Measurements from ENCODE around the gene DPH1. TPM values are rescaled to one million over a fixed set of nuclear protein-coding genes. Genes with fewer than 3 reads are reported as not detected.

The DPH1 gene
- total RNA-seq, 6 donors from 2014 or later: 28.8 to 129 (median 45.1) TPM

GRCh38 chr17:2015314-2015713, 14.6 kb upstream of the DPH1 start:
- DNase-seq (peak in 1 of 2 donors; percentile 70), ATAC-seq (ENCODE audit: low FRiP score in 2 of 2) (no peak)
- 87 to 90% methylated on average over 14 of the region's 14 CpGs for WGBS, 2 donors
- no peaks in the 10 kb centered on the region for H3K36me3 ChIP-seq
- peaks cover 11 to 34% (median 15%) of the 10 kb centered on the region in 4 donors for H3K4me1 ChIP-seq
- TF ChIP-seq EP300 (IDR thresholded peaks at IDR 0.05) (no peak), POLR2AphosphoS5 (IDR thresholded peaks at IDR 0.05) (no peak), CTCF (IDR thresholded peaks at IDR 0.05) (no peak), POLR2A (IDR thresholded peaks at IDR 0.05) (no peak)
- no peak overlapping the region for H3K4me3 ChIP-seq
- H3K27ac ChIP-seq: no peak overlapping the region
- H3K27me3 ChIP-seq: no peaks in the 10 kb centered on the region
- no peaks in the 10 kb centered on the region for H3K9me3 ChIP-seq

DNA sequence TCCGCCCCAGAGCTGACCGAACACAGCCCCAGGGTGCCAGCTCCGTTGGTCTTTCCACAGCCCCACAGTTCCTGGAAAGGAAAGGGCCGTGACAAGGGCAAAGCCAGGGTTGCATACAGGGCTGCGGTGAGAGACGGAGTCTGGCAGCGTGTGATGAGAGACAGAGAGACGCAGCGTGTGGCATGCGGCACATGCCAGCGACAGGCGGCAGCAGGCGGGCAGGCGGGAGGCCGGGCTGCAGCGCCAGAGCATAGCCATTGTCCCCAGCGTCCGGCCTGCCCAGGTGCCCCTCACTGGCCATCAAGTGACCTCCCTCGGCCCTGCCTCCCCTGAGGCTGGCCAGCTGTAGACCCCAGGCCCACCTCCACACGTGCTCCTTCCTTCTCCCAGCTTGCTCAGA, 13.5 kb upstream of the DPH1 start:
- peak in 1 of 2 donors; percentile 59 for DNase-seq

DNA sequence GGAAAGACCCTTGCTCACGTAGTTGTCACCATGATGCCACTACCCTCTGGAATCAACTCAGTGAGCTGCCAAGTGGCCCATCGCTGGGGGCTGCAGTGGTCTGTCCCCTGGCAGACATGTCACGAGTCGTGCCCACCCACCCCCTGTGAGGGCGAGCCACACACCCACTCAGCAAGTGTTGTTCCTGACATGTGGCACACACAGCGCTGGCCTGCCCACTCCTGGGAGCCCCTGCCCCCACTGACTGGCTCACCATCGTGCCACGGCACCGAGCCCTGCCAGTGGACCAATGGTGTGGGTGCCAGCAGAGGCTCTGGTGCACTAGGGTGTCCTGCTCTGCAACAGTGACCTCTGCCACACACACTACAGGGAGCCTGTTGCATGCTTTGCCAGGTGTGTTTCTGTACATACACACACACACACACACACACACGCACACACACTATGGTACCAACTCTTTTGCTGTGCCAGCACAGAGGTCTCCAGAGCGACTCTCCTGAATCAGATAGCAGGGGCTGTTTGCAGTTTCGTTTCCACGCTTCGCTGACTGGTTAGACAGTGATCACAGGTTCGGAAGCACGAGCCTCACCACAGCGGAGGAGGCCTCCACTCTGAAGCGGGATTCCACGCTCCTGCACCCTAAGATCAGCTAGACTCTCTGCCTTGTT, 12.5 kb upstream of the DPH1 start:
- Histone ChIP-seq H3K36me3 (no peaks in the 10 kb centered on the region), H3K27me3 (no peaks in the 10 kb centered on the region), H3K27ac (no peak overlapping the region), H3K4me1 (peaks cover 0 to 28% (median 4%) of the 10 kb centered on the region in 4 donors), H3K9me3 (no peaks in the 10 kb centered on the region), H3K4me3 (no peak overlapping the region)
- 93 to 95% methylated on average over 15 to 19 of the region's 19 CpGs for WGBS, 2 donors
- ATAC-seq (ENCODE audit: low FRiP score in 2 of 2): no peak
- DNase-seq: peak in 1 of 2 donors; percentile 69
- no peak for TF ChIP-seq POLR2AphosphoS5 (IDR thresholded peaks at IDR 0.05)
- no peak for TF ChIP-seq POLR2A (IDR thresholded peaks at IDR 0.05)
- TF ChIP-seq CTCF (IDR thresholded peaks at IDR 0.05): no peak
- TF ChIP-seq EP300 (IDR thresholded peaks at IDR 0.05): no peak

More for the DNA sequence above, 13.5 kb upstream of the DPH1 start:
- H3K27me3 ChIP-seq: no peaks in the 10 kb centered on the region
- H3K27ac ChIP-seq: no peak overlapping the region
- H3K4me3 ChIP-seq: no peak overlapping the region
- WGBS, 2 donors: 90 to 93% methylated on average over 10 to 20 of the region's 20 CpGs
- no peak for TF ChIP-seq CTCF (IDR thresholded peaks at IDR 0.05)
- TF ChIP-seq POLR2AphosphoS5 (IDR thresholded peaks at IDR 0.05): no peak
- TF ChIP-seq EP300 (IDR thresholded peaks at IDR 0.05): no peak
- TF ChIP-seq POLR2A (IDR thresholded peaks at IDR 0.05): no peak
- peaks cover 9 to 34% (median 11%) of the 10 kb centered on the region in 4 donors for H3K4me1 ChIP-seq
- H3K36me3 ChIP-seq: no peaks in the 10 kb centered on the region
- ATAC-seq (ENCODE audit: low FRiP score in 2 of 2): no peak
- no peaks in the 10 kb centered on the region for H3K9me3 ChIP-seq

- no peak for TF ChIP-seq POLR2AphosphoS5 (IDR thresholded peaks at IDR 0.05)
- TF ChIP-seq CTCF (IDR thresholded peaks at IDR 0.05): no peak
- TF ChIP-seq EP300 (IDR thresholded peaks at IDR 0.05): no peak
- TF ChIP-seq POLR2A (IDR thresholded peaks at IDR 0.05): no peak
- Histone ChIP-seq H3K4me1 (peaks cover 4 to 31% (median 15%) of the 10 kb centered on the region in 4 donors), H3K27me3 (peaks cover 0 to 3% (median 1%) of the 10 kb centered on the region in 4 donors), H3K36me3 (no peaks in the 10 kb centered on the region), H3K4me3 (no peak overlapping the region), H3K9me3 (no peaks in the 10 kb centered on the region), H3K27ac (no peak overlapping the region)
- DNase-seq (no peak), ATAC-seq (ENCODE audit: low FRiP score in 2 of 2) (no peak)
- WGBS, 2 donors: 81 to 92% methylated on average over 18 to 24 of the region's 24 CpGs
These were observed 11.0 kb upstream of the DPH1 start for GRCh38 chr17:2018716-2019510.
